ENCODE results near the gene PIK3C2G. TPM values are rescaled to one million over a fixed set of nuclear protein-coding genes. Genes with fewer than 3 reads are reported as not detected.
A peak's percentile ranks its signal among the peaks of the same experiment; 100 is the strongest.

The PIK3C2G gene
- total RNA-seq, 1 donor from 2014 or later = not detected

DNA sequence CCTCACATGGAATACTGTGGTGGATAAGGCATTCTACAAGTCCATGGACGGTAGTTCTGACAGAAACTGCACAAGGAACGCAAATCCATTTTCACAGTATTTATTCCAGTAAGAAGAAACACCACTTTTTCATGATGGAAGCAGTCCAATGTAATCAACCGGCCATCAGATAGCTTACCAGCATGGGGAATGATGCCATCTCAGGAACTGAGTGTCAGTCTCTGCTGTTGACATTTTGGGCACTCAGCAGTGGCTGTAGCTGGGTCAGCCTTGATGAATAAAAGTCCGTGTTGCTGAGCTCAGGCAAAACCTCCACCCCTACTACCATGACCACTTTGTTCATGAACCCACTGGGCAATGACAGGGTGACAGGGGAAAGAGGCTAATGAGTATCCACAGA, 373.1 kb downstream of the PIK3C2G start:
- no peaks in the 10 kb centered on the region for H3K9me3 ChIP-seq (ENCODE audit: low read depth)
- H3K4me1 Mint-ChIP-seq = no peaks in the 10 kb centered on the region
- H3F3A ChIP-seq (ENCODE audit: low read depth) = no peaks in the 10 kb centered on the region
- no peaks in the 10 kb centered on the region for H4K20me1 ChIP-seq (ENCODE audit: low read depth)
- no peak overlapping the region for H2AFZ ChIP-seq (replicated peaks)
- no peak overlapping the region for H3K4me2 ChIP-seq
- no peak overlapping the region for H3K4me3 ChIP-seq
- H3K4me1 ChIP-seq = no peaks in the 10 kb centered on the region
- no peak for DNase-seq (ENCODE audit: low spot score)
- H3K4me3 Mint-ChIP-seq = no peak overlapping the region
- peaks cover 6% of the 10 kb centered on the region for H3K9me3 Mint-ChIP-seq
- no peak overlapping the region for H3K9ac ChIP-seq
- TF ChIP-seq EZH2phosphoT487 (IDR thresholded peaks at IDR 0.05) (no peak), EZH2 (IDR thresholded peaks at IDR 0.05) (no peak)
- TF ChIP-seq, protein P1, sequence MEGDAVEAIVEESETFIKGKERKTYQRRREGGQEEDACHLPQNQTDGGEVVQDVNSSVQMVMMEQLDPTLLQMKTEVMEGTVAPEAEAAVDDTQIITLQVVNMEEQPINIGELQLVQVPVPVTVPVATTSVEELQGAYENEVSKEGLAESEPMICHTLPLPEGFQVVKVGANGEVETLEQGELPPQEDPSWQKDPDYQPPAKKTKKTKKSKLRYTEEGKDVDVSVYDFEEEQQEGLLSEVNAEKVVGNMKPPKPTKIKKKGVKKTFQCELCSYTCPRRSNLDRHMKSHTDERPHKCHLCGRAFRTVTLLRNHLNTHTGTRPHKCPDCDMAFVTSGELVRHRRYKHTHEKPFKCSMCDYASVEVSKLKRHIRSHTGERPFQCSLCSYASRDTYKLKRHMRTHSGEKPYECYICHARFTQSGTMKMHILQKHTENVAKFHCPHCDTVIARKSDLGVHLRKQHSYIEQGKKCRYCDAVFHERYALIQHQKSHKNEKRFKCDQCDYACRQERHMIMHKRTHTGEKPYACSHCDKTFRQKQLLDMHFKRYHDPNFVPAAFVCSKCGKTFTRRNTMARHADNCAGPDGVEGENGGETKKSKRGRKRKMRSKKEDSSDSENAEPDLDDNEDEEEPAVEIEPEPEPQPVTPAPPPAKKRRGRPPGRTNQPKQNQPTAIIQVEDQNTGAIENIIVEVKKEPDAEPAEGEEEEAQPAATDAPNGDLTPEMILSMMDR (IDR thresholded peaks at IDR 0.05) = no peak
- H3K27ac Mint-ChIP-seq = no peak overlapping the region
- H3K79me2 ChIP-seq (ENCODE audit: low read depth) = no peaks in the 10 kb centered on the region
- H3K36me3 Mint-ChIP-seq = no peaks in the 10 kb centered on the region
- H3K36me3 ChIP-seq = no peaks in the 10 kb centered on the region
- H3K27me3 ChIP-seq = no peaks in the 10 kb centered on the region
- no peak overlapping the region for H3K27ac ChIP-seq
- no peaks in the 10 kb centered on the region for H3K27me3 Mint-ChIP-seq (ENCODE audit: insufficient read depth, low read depth)

DNA sequence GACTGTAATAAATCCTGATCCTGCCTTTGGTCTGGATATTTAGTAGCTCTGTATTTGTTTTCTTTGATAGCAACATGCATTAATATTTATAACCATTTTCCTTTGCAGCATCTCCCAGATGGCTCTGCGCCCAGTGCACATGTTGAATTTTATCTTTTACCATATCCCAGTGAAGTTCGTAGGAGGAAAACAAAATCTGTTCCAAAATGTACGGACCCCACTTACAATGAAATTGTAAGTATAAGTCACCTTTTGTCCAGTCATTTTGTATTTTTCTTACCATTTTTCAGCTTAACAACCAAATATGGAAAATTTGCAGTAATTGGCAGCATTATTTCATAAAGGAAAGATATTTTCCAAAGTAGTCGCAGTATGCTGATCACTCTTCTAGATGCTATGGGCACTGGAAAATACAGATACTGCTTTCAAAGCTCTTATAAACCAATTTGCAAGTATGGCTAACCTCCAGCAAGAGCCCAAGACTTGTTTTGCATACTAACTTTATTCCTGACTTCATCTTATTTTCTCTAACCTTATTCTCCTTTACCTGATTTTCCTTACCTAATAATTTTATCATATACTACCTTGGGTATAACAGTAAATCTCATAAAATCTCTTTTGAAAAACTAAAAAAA, 379.1 kb downstream of the PIK3C2G start:
- H3K4me1 Mint-ChIP-seq = peaks cover 4% of the 10 kb centered on the region
- Histone ChIP-seq H3K9me3 (ENCODE audit: low read depth) (no peaks in the 10 kb centered on the region), H3K27ac (no peak overlapping the region), H3K9ac (no peak overlapping the region), H3K4me2 (no peak overlapping the region), H3K4me1 (no peaks in the 10 kb centered on the region), H3K79me2 (ENCODE audit: low read depth) (no peaks in the 10 kb centered on the region), H3K4me3 (no peak overlapping the region), H2AFZ (replicated peaks) (no peak overlapping the region), H4K20me1 (ENCODE audit: low read depth) (no peaks in the 10 kb centered on the region), H3K36me3 (no peaks in the 10 kb centered on the region), H3F3A (ENCODE audit: low read depth) (no peaks in the 10 kb centered on the region), H3K27me3 (no peaks in the 10 kb centered on the region)
- H3K27ac Mint-ChIP-seq = no peak overlapping the region
- H3K4me3 Mint-ChIP-seq = no peak overlapping the region
- no peaks in the 10 kb centered on the region for H3K27me3 Mint-ChIP-seq (ENCODE audit: insufficient read depth, low read depth)
- H3K36me3 Mint-ChIP-seq = no peaks in the 10 kb centered on the region
- DNase-seq (ENCODE audit: low spot score) = no peak
- TF ChIP-seq, protein P1 (IDR thresholded peaks at IDR 0.05) = no peak
- no peak for TF ChIP-seq EZH2phosphoT487 (IDR thresholded peaks at IDR 0.05)
- no peak for TF ChIP-seq EZH2 (IDR thresholded peaks at IDR 0.05)
- H3K9me3 Mint-ChIP-seq = peaks cover 3% of the 10 kb centered on the region

DNA sequence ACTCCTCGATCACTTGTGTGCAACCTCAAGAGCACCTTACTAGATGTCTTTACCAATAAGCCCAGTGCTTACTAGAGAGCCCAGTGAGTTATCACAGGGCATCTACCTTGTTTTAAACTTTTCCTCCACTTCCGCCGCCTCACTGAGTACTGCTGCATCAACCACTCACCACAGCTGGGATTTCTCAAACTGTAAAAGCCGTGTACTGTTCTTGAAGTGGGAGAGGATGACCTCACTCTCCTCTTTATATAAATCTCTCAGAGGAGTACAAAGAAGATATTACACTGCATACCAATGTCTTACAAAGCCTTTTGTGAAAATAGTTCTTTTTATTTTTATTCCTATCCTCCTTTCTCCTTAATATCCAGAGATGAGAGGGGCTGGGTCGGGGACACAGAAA, 382.4 kb downstream of the PIK3C2G start:
- no peaks in the 10 kb centered on the region for H3F3A ChIP-seq (ENCODE audit: low read depth)
- peak overlapping the region; percentile 1 for H2AFZ ChIP-seq (replicated peaks)
- Mint-ChIP-seq H3K4me1 (peaks cover 9% of the 10 kb centered on the region), H3K27me3 (ENCODE audit: insufficient read depth, low read depth) (no peaks in the 10 kb centered on the region), H3K36me3 (no peaks in the 10 kb centered on the region), H3K4me3 (no peak overlapping the region), H3K27ac (no peak overlapping the region), H3K9me3 (no peaks in the 10 kb centered on the region)
- no peaks in the 10 kb centered on the region for H3K9me3 ChIP-seq (ENCODE audit: low read depth)
- H3K27ac ChIP-seq = no peak overlapping the region
- no peaks in the 10 kb centered on the region for H3K4me1 ChIP-seq
- no peak overlapping the region for H3K4me3 ChIP-seq
- no peaks in the 10 kb centered on the region for H3K36me3 ChIP-seq
- no peak overlapping the region for H3K4me2 ChIP-seq
- no peaks in the 10 kb centered on the region for H4K20me1 ChIP-seq (ENCODE audit: low read depth)
- DNase-seq (ENCODE audit: low spot score) = no peak
- H3K9ac ChIP-seq = no peak overlapping the region
- no peaks in the 10 kb centered on the region for H3K79me2 ChIP-seq (ENCODE audit: low read depth)
- H3K27me3 ChIP-seq = no peaks in the 10 kb centered on the region
- no peak for TF ChIP-seq EZH2phosphoT487 (IDR thresholded peaks at IDR 0.05)
- no peak for TF ChIP-seq EZH2 (IDR thresholded peaks at IDR 0.05)
- TF ChIP-seq, protein P1 (IDR thresholded peaks at IDR 0.05) = no peak
